Activated CD4-positive, alpha-beta T cell treated with anti-CD3 and anti-CD28 coated beads, Interleukin-2, amount 50 U/mL, for 4 hours (primary cell): ENCODE data around the gene CDH23.

Experiments
- DNase-seq, 2 experiments: peaks; one replicate each; pipeline ENCODE4 v3.0.0-alpha.2; 2020

Gene CDH23

DNA sequence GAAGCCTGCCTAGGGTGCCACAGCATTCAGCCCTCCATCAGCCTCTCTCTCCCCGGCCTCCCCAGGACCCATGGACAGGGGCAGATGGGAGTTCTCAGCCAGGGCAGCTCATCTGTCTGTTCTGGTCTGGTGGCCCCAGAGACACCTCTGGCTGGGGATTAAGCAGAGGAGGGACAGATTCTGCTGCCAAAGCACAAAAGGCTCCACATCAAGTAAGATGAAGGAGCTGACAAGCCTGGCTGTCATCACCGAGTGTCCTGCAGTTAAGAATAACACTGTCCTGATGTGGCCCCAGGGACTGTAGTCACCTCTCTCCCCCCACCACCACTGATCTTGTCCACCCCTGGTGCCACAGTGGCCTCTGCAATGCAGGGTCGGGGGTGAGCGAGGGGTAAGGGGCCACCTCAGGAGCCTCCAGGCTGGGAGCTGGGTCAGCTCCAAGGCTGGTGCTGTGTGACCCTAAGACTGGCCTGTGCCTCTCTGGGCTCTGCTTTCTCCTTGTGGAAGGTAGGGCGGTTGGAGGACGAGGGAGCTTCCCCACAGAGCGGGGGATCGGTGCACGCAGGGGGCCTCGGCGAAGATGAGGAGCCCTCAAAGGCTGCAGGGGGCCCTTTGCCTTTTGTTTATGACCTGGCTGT, 304.1 kb downstream of the CDH23 start:
- no peak for DNase-seq

GRCh38 chr10:71701496-71702132, 304.9 kb downstream of the CDH23 start:
- DNase-seq: no peak

- no peak for DNase-seq
Measured at GRCh38 chr10:71703577-71703976, 306.9 kb downstream of the CDH23 start.

DNA sequence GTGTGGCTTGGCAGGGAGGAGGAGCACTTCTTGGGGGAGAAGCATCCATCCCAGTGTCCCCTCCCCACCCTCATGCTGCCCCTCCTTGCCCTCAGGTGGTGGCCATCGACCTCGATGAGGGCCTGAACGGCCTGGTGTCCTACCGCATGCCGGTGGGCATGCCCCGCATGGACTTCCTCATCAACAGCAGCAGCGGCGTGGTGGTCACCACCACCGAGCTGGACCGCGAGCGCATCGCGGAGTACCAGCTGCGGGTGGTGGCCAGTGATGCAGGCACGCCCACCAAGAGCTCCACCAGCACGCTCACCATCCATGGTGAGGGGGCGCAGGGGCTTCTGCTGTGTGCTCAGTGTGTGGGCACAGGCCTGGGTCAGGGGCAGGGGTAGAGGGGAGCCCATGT, 308.1 kb downstream of the CDH23 start:
- no peak for DNase-seq

DNA sequence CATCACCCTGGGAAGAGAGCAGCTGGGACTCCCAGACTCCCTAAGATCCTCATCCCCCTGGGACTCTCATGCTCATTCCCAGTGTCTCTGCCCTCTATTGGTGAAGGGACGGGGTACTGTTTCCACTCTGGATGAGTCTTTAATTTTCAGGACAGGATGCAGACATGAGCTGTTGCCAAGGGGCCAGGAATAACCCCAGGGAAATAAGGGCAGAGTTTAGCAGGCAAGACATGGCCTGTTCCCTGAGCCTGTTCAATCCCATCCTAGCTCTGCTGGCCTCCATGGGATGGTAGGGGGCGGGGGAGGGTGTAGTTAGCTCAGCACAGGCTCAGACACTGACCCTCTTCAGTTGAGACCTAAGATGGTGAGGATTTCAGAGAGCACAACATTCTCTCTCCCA, 308.9 kb downstream of the CDH23 start:
- no peak for DNase-seq

GRCh38 chr10:71706216-71707121, 309.7 kb downstream of the CDH23 start:
- DNase-seq: no peak

DNA sequence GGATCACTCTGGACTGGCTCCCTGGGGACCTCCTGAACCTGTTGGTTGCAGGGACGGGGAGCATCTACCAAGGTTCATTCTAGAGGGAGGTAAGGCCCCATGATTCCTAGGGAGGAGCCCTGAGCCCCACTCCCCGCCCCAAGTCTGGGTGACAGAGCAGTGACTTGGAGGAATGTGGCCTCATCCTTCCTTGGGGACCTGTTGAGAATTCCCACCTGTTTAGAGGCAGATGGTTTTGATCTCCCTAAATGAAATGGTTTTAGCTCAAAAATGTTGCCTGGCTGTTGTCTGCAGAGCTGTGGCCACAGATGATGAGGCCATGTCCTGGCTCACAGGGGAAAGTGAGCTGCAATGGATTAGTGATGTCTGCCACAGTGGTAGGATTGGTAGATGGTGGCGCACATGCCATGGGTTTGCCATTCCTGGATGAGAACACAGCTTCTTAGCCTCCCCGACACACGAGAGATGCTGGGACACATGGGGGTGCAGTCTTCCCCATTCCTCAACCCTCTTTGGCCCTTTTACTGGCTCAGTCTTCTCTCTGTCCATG, 310.6 kb downstream of the CDH23 start:
- DNase-seq: no peak

DNA sequence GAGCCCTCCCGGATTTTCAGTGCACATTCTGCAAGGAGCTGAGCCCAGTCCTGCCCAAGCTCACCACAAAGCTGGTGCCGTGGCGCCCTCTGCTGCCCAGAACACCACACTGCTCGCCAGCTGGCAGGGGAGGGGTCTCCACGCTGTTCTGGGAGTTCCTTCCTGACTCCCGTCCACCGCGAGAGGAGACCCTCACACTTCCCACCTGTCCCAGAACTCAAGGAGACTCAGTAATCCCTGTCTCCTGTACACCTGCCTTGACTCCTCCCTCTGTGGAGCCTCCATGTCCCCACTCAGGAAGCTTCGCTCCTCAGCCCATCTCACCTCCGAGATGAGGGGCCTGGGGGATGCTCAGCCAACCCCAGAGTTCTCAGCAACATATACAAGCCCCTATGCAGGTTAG, 311.6 kb downstream of the CDH23 start:
- peak; percentile 59 to 64 for DNase-seq

- no peak for DNase-seq
Measured at GRCh38 chr10:71708897-71709882, 312.5 kb downstream of the CDH23 start.

- DNase-seq: no peak
Measured at GRCh38 chr10:71710519-71710918, 313.8 kb downstream of the CDH23 start.

DNA sequence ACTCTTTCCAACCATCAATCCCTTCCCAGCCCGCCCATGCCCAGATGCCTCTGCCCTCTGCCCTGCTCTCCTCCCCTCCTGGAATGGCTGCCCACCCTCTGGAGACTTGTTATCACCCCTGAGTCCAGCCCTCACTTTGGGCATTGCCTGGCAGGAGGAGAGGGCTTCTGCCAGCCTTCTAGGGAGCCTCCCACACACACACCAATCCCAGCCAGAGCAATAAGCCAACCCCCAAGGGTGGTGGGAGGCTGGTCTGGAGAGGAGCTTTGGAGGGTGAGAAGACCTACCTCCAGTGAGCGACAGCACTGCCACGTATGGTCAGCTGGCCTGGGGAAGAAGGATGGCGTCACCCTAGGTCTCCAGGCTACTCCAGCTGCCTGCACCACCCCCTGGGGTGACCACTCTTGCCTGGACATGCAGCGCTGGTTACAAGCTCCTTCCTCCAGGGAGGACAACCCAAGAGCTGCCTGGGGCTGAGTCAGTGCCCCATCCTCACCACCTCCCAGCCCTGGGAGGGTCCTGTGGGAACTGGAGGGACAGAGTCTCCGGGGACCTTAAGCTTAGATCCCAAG, 314.4 kb downstream of the CDH23 start:
- DNase-seq: no peak

GRCh38 chr10:71712170-71712569, 315.4 kb downstream of the CDH23 start:
- DNase-seq: no peak

GRCh38 chr10:71712572-71713134, 315.9 kb downstream of the CDH23 start:
- no peak for DNase-seq

DNA sequence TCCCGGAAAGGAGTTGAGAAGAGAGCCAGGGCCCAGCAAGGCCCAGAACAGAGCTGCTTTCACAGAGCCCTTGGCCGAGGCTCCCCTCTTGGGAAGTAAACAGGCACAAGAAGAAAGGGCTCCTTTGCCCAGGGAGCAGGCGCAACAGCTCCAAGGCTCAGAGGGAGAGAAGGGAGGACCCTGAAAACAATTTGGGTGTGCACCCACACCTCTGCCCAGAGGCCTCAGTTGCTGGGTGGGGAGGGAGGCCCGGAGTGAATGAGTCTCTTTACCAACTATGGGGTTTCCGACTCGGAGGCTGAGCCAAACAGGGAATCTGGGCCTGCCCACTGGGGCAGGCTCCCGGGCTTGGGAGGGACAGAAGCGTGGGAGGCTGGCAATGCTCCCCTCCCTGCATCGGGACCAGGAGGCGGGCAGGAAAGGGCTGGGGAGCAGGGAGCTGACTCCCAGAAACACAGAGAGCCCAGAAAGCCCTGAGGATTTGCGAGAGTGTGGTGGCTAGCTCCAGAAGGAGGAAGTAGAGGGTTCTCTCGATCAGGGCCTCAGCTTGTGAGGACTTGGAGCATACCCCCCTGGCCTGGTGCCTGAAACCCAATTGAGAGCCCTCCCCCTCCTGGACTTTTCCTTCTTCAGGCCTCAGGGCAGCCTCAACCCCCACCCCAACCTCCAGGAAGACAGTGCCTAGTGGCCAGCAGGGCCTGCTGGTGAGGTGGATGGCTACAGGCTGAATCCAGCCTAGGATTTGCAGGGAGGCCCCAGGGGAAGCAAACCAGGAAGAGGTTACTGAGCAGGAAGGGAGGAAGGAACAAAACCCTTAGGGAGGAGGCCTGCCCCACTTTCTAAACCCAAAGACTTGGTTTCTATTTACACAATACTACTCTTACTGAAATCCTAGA, 316.7 kb downstream of the CDH23 start:
- peak; percentile 23 to 24 for DNase-seq

DNA sequence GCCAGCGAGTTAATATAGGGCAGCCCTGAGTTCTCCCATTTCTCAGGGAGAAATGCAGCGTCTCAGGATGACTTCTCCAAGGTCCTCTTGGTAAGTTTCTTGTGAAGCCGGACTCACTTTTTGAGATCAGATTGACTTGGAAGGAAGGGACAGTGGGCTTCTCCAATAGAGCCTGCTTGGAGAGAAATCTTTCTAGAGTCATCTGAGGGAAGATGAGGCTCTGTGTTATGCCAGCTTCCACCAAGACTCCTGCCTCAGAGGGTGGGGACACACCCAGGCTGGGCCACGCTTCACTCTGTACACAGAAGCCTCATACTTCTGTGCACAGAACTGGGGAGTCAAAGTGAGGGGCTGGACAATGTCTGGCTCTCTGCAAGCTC, 317.3 kb downstream of the CDH23 start:
- DNase-seq: no peak

DNA sequence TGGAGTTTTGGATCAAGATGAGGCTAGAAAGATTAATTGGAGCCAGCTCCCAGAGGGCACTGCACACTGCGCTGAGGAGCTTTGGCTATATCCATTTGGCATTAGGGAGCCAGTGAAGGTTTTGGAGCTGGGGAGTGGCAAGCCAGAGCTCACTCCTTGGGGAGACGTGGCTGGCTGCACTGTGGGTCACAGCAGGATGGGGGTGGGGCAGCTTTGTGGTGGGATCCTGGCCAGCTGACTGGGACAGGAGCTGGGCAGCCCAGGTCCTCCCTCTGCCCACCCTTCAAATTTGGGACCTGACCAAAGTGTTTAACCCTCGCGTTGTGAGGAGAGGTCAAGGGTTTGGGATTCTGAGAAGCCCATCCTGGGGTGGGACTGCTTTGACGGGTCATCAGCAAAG, 317.9 kb downstream of the CDH23 start:
- DNase-seq: no peak

GRCh38 chr10:71715026-71715425, 318.3 kb downstream of the CDH23 start:
- DNase-seq: no peak

DNA sequence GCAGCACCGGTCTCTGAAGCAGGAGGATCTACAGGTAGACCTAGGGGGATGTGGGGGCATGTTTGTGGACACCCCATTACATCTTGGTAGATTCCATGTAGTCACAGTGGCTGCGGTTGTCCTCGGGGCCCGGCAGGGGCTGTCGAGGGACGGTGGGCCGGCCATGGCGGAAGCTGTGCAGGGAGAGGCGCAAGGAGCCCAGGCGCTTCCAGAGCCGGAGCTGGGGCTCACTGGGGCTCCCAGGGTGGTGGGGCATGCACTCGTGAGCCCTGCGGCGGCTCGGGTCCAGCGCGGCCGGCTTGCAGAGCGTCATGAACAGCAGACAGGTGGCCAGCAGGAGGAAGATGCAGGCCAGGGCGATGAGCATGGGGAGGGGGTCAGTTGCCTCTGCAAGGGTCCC, 319.1 kb downstream of the CDH23 start:
- no peak for DNase-seq

DNA sequence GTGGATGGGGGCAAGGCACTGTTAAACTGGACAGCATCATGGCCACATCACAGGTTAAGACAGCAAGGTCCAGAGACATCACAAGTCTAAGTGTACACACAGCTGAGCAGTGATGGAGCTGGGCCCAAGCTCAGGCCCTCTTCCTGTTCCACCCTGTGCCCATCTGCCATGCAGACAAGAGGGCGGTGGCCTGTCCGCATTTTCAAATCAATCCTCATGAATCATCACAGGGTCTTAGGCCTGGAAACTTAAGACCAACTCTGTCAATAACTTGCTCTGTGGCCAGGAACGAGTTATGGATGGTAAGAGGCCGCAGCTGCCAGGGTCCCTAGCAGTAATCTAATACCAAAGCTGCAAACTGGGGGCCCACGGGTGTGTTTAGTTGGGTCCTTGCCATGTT, 319.7 kb downstream of the CDH23 start:
- no peak for DNase-seq

GRCh38 chr10:71717056-71717455, 320.3 kb downstream of the CDH23 start:
- no peak for DNase-seq

DNA sequence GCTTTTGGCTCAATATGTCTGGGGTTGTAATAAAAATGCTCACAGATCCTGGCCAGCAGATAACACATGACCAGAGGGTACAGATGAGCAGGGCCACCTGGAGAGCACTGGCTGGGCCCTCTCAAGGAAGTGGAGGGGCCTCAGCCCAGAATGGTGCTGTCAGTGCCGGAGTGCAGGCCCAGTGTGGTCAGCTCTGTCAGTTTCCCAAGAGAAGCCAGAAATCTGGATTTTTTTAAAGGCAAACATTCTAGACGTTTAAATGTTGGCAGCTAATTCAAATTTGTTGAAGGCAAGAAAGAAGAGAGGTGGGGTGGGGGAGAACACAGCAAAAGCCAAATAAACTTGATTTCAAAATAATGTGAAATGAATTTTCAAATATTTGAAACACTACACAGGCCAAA, 320.8 kb downstream of the CDH23 start:
- no peak for DNase-seq
